ENCODE data around the gene MED27.

GRCh38 chr9:131992906-131993657 is 86.6 kb downstream of the MED27 start:
- TF ChIP-seq CTCF (IDR thresholded peaks at IDR 0.05; ENCODE audit: low read depth, low read length) = no peak
- TF ChIP-seq POLR2A (IDR thresholded peaks at IDR 0.05; ENCODE audit: extremely low read depth, insufficient read length) = no peak
- no peak for TF ChIP-seq MAX (IDR thresholded peaks at IDR 0.05; ENCODE audit: low read depth, low read length)
- no peak for TF ChIP-seq MYC (IDR thresholded peaks at IDR 0.05; ENCODE audit: low read depth, low read length)
